ENCODE results near the gene ANXA4. TPM values are rescaled to one million over a fixed set of nuclear protein-coding genes. Genes with fewer than 3 reads are reported as not detected.

ANXA4 gene
- total and polyA plus RNA-seq, 2 of the 13 experiments (the other 11 are each of a cell fraction or from before 2014, with no cell fraction given) = 155 to 168 TPM

- POLR2A ChIA-PET = no interaction called here
- Histone ChIP-seq H4K20me1 (ENCODE audit: insufficient read depth, low read length) (peaks cover 5% of the 10 kb centered on the region; the same call in 1 of the 2 replicates), H3K36me3 (replicated peaks in 1 of 2; ENCODE audit: control insufficient read depth in 1 of 2, insufficient read depth in 2 of 2, low read length in 2 of 2) (peaks cover 1 to 24% of the 10 kb centered on the region in 2 experiments; a peak in 3 of 5 replicates), H3K27me3 (ENCODE audit: control insufficient read depth in 1 of 2, insufficient read depth in 2 of 2, low read length in 2 of 2) (no peaks in the 10 kb centered on the region; a peak in 1 of 5 replicates), H3K9ac (ENCODE audit: insufficient read depth, low read depth, low read length) (no peak overlapping the region), H3K9me3 (ENCODE audit: low read length) (no peaks in the 10 kb centered on the region), H3K4me2 (ENCODE audit: low read depth, low read length) (peak overlapping the region; percentile 9; the same call in 1 of the 2 replicates), H3K4me1 (ENCODE audit: insufficient read depth, low read length) (peaks cover 59% of the 10 kb centered on the region), H3K79me2 (ENCODE audit: insufficient read depth, low read length) (peaks cover 77% of the 10 kb centered on the region), H3K27ac (ENCODE audit: extremely low read length, insufficient read depth, low read length) (no peak overlapping the region), H3K4me3 (replicated peaks in 1 of 3; ENCODE audit: insufficient read depth in 1 of 3, low read depth in 2 of 3, low read length in 3 of 3) (no peak overlapping the region), H2AFZ (ENCODE audit: low read length) (no peak overlapping the region)
- TF ChIP-seq ZNF253 (CRISPR knock-in tag; IDR thresholded peaks at IDR 0.05; ENCODE audit: borderline replicate concordance) (no peak), ZNF468 (CRISPR knock-in tag; IDR thresholded peaks at IDR 0.05) (no peak), SNAI1 (CRISPR knock-in tag; IDR thresholded peaks at IDR 0.05; ENCODE audit: borderline replicate concordance) (no peak)
- no TSS peak for BruUV-seq (replicated peaks)
- no peak for FAIRE-seq
- WGBS (ENCODE audit: low lambda C conversion rate) = 73% methylated on average over 3 of the region's 3 CpGs
- in situ Hi-C loops (cut with HindIII; ENCODE audit: extremely low pct_ligation_motif_present, low pct_unique_long_range_greater_than_20kb) = no loop called here
- intact Hi-C loops (cut with micrococcal nuclease; ENCODE audit: unreplicated experiment) = no loop called here
- no peak for ATAC-seq
- CTCF ChIA-PET (ENCODE audit: low intra/inter-chr PET ratio, low total read pairs) = no interaction called here
- DNase-seq (ENCODE audit: low spot score) = no peak
Observed at GRCh38 chr2:69833752-69834151, 91.8 kb downstream of the ANXA4 start.

GRCh38 chr2:69835666-69836065, 93.7 kb downstream of the ANXA4 start:
- BruUV-seq (replicated peaks) = no TSS peak
- no peak overlapping the region for H2AFZ ChIP-seq (ENCODE audit: low read length)
- peaks cover 5 to 40% of the 10 kb centered on the region in 2 experiments for H3K36me3 ChIP-seq (replicated peaks in 1 of 2; ENCODE audit: control insufficient read depth in 1 of 2, insufficient read depth in 2 of 2, low read length in 2 of 2)
- H3K4me3 ChIP-seq (replicated peaks in 1 of 3; ENCODE audit: insufficient read depth in 1 of 3, low read depth in 2 of 3, low read length in 3 of 3) = no peak overlapping the region
- intact Hi-C loops (cut with micrococcal nuclease; ENCODE audit: unreplicated experiment) (no loop called here), in situ Hi-C loops (cut with HindIII; ENCODE audit: extremely low pct_ligation_motif_present, low pct_unique_long_range_greater_than_20kb) (no loop called here)
- no peaks in the 10 kb centered on the region for H3K9me3 ChIP-seq (ENCODE audit: low read length)
- FAIRE-seq (no peak), ATAC-seq (no peak), DNase-seq (ENCODE audit: low spot score) (no peak)
- H3K4me2 ChIP-seq (ENCODE audit: low read depth, low read length) = no peak overlapping the region
- peaks cover 58% of the 10 kb centered on the region for H3K4me1 ChIP-seq (ENCODE audit: insufficient read depth, low read length)
- ChIA-PET POLR2A (no interaction called here), CTCF (ENCODE audit: low intra/inter-chr PET ratio, low total read pairs) (no interaction called here)
- peaks cover 5% of the 10 kb centered on the region; the same call in 1 of the 2 replicates for H4K20me1 ChIP-seq (ENCODE audit: insufficient read depth, low read length)
- no peaks in the 10 kb centered on the region for H3K27me3 ChIP-seq (ENCODE audit: control insufficient read depth in 1 of 2, insufficient read depth in 2 of 2, low read length in 2 of 2)
- WGBS (ENCODE audit: low lambda C conversion rate) = 71% methylated on average over 2 of the region's 2 CpGs
- H3K79me2 ChIP-seq (ENCODE audit: insufficient read depth, low read length) = peaks cover 67% of the 10 kb centered on the region
- no peak overlapping the region for H3K27ac ChIP-seq (ENCODE audit: extremely low read length, insufficient read depth, low read length)
- no peak overlapping the region for H3K9ac ChIP-seq (ENCODE audit: insufficient read depth, low read depth, low read length)
- TF ChIP-seq ELK4 (CRISPR knock-in tag; IDR thresholded peaks at IDR 0.05; ENCODE audit: borderline replicate concordance) (no peak), ZNF674 (CRISPR knock-in tag; IDR thresholded peaks at IDR 0.05; ENCODE audit: low read depth) (no peak), FUBP1 (CRISPR knock-in tag; IDR thresholded peaks at IDR 0.05; ENCODE audit: borderline replicate concordance) (no peak), KDM2A (CRISPR knock-in tag; IDR thresholded peaks at IDR 0.05; ENCODE audit: borderline replicate concordance, low read depth) (no peak), ZBTB14 (CRISPR knock-in tag; IDR thresholded peaks at IDR 0.05) (no peak), ZNF276 (CRISPR knock-in tag; IDR thresholded peaks at IDR 0.05; ENCODE audit: low read depth) (no peak)

All from HepG2 (cell line).